ENCODE data around the gene SLC6A1.

SLC6A1 gene

GRCh38 chr3:10970306-10970960, 22.1 kb upstream of the SLC6A1 start:
- DNase-seq (ENCODE audit: low read depth), result no peak

- no peak for DNase-seq (ENCODE audit: low read depth)
Observed at GRCh38 chr3:10972072-10972782, 20.3 kb upstream of the SLC6A1 start.

- no peak for DNase-seq (ENCODE audit: low read depth)
Observed at GRCh38 chr3:10973046-10973595, 19.4 kb upstream of the SLC6A1 start.

- DNase-seq (ENCODE audit: low read depth), result no peak
Observed at GRCh38 chr3:10974131-10974530, 18.4 kb upstream of the SLC6A1 start.

GRCh38 chr3:10974746-10975375, 17.7 kb upstream of the SLC6A1 start:
- no peak for DNase-seq (ENCODE audit: low read depth)

GRCh38 chr3:10975695-10976234, 16.8 kb upstream of the SLC6A1 start:
- no peak for DNase-seq (ENCODE audit: low read depth)

GRCh38 chr3:10976770-10977169, 15.8 kb upstream of the SLC6A1 start:
- no peak for DNase-seq (ENCODE audit: low read depth)

- DNase-seq (ENCODE audit: low read depth), result peak; percentile 6
Observed at GRCh38 chr3:10977892-10978510, 14.5 kb upstream of the SLC6A1 start.

- no peak for DNase-seq (ENCODE audit: low read depth)
Observed at GRCh38 chr3:10978956-10979355, 13.6 kb upstream of the SLC6A1 start.

GRCh38 chr3:10980312-10980711, 12.2 kb upstream of the SLC6A1 start:
- DNase-seq (ENCODE audit: low read depth), result no peak

- DNase-seq (ENCODE audit: low read depth), result no peak
Observed at GRCh38 chr3:10981031-10981430, 11.5 kb upstream of the SLC6A1 start.

- DNase-seq (ENCODE audit: low read depth), result no peak
Observed at GRCh38 chr3:10981961-10982360, 10.6 kb upstream of the SLC6A1 start.

- DNase-seq (ENCODE audit: low read depth), result no peak
Observed at GRCh38 chr3:10982782-10983181, 9.8 kb upstream of the SLC6A1 start.

GRCh38 chr3:10983219-10983916, 9.2 kb upstream of the SLC6A1 start:
- peak; percentile 11 for DNase-seq (ENCODE audit: low read depth)

- DNase-seq (ENCODE audit: low read depth), result no peak
Observed at GRCh38 chr3:10984371-10984896, 8.1 kb upstream of the SLC6A1 start.

- no peak for DNase-seq (ENCODE audit: low read depth)
Observed at GRCh38 chr3:10985181-10985580, 7.4 kb upstream of the SLC6A1 start.

GRCh38 chr3:10986592-10986991, 6.0 kb upstream of the SLC6A1 start:
- DNase-seq (ENCODE audit: low read depth), result no peak

- DNase-seq (ENCODE audit: low read depth), result no peak
Observed at GRCh38 chr3:10988001-10988665, 4.4 kb upstream of the SLC6A1 start.

- DNase-seq (ENCODE audit: low read depth), result no peak
Observed at GRCh38 chr3:10988991-10989484, 3.5 kb upstream of the SLC6A1 start.

- DNase-seq (ENCODE audit: low read depth), result no peak
Observed at GRCh38 chr3:10992943-10993728, 588 bp downstream of the SLC6A1 start.

All from non-pigmented ciliary epithelial cell (primary cell).